ENCODE data around the gene TENM4. TPM values are rescaled to one million over a fixed set of nuclear protein-coding genes. Genes with fewer than 3 reads are reported as not detected.
A peak's percentile ranks its signal among the peaks of the same experiment; 100 is the strongest.

Gene TENM4
- total RNA-seq, 1 donor from 2014 or later, result 5.1 TPM

DNA sequence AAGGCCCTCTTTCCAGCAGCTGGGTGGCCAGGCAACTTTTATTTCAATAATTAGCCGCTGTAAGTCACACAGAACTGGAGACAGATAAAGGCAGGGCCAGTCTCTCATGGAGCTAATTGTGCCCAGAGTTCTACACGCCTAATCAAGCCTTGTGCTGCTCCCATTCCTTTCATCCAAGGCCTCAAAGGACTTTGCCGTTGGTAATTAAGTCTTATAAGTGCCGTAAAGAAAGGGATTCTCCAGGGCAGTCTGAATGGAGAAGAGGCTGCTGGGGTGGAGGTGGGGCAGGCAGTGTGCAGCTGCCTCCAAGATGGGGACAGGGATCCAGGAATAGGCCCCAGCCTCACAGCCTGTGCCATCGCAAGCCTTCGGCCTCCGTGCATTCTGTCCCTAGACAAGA is 357.9 kb downstream of the TENM4 start:
- Histone ChIP-seq H3K79me2 (ENCODE audit: low read depth) (no peaks in the 10 kb centered on the region), H3K9me3 (ENCODE audit: low read depth) (no peaks in the 10 kb centered on the region), H3K27me3 (peaks cover 33% of the 10 kb centered on the region), H4K20me1 (ENCODE audit: low read depth) (peaks cover 46% of the 10 kb centered on the region), H3K27ac (peak overlapping the region; percentile 53), H3K4me3 (no peak overlapping the region), H3K4me1 (peaks cover 49% of the 10 kb centered on the region), H3K36me3 (no peaks in the 10 kb centered on the region), H3K9ac (no peak overlapping the region), H2AFZ (replicated peaks) (no peak overlapping the region), H3F3A (ENCODE audit: low read depth) (peaks cover 47% of the 10 kb centered on the region), H3K4me2 (peak overlapping the region; percentile 63)
- Mint-ChIP-seq H3K27ac (peak overlapping the region; percentile 84), H3K9me3 (no peaks in the 10 kb centered on the region), H3K4me1 (peaks cover 77% of the 10 kb centered on the region), H3K36me3 (no peaks in the 10 kb centered on the region), H3K4me3 (no peak overlapping the region), H3K27me3 (ENCODE audit: insufficient read depth, low read depth) (peaks cover 2% of the 10 kb centered on the region)
- TF ChIP-seq, protein P1, sequence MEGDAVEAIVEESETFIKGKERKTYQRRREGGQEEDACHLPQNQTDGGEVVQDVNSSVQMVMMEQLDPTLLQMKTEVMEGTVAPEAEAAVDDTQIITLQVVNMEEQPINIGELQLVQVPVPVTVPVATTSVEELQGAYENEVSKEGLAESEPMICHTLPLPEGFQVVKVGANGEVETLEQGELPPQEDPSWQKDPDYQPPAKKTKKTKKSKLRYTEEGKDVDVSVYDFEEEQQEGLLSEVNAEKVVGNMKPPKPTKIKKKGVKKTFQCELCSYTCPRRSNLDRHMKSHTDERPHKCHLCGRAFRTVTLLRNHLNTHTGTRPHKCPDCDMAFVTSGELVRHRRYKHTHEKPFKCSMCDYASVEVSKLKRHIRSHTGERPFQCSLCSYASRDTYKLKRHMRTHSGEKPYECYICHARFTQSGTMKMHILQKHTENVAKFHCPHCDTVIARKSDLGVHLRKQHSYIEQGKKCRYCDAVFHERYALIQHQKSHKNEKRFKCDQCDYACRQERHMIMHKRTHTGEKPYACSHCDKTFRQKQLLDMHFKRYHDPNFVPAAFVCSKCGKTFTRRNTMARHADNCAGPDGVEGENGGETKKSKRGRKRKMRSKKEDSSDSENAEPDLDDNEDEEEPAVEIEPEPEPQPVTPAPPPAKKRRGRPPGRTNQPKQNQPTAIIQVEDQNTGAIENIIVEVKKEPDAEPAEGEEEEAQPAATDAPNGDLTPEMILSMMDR (IDR thresholded peaks at IDR 0.05), result no peak
- TF ChIP-seq EZH2phosphoT487 (IDR thresholded peaks at IDR 0.05) (no peak), EZH2 (IDR thresholded peaks at IDR 0.05) (no peak)
- peak; percentile 89 for DNase-seq (ENCODE audit: low spot score)

DNA sequence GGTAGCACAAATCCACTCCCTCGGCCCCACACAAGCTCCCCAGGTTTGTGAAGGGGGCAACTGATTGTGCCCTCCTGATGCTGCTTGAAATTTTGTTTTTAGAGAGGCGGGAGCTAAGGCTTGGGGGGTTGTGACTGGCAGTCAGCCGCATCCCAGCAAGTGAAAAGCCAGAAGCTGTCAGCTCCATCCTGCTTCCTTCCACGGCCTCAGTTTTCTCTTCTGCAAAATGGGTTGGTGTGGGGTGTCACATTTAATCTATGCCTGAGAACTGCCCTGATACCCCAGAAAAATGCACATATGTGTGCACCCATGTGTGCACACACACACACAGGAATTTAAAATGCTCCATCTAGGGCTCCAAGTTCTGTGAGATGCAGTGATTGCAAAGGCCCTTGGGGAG is 358.6 kb downstream of the TENM4 start:
- peaks cover 77% of the 10 kb centered on the region for H3K4me1 Mint-ChIP-seq
- Histone ChIP-seq H3K9ac (no peak overlapping the region), H4K20me1 (ENCODE audit: low read depth) (peaks cover 40% of the 10 kb centered on the region), H3K36me3 (no peaks in the 10 kb centered on the region), H3K4me3 (no peak overlapping the region), H3K4me1 (peaks cover 43% of the 10 kb centered on the region), H3K27me3 (peaks cover 27% of the 10 kb centered on the region), H2AFZ (replicated peaks) (no peak overlapping the region), H3K4me2 (peak overlapping the region; percentile 63), H3K79me2 (ENCODE audit: low read depth) (no peaks in the 10 kb centered on the region), H3K9me3 (ENCODE audit: low read depth) (no peaks in the 10 kb centered on the region), H3K27ac (no peak overlapping the region), H3F3A (ENCODE audit: low read depth) (peaks cover 40% of the 10 kb centered on the region)
- peaks cover 2% of the 10 kb centered on the region for H3K27me3 Mint-ChIP-seq (ENCODE audit: insufficient read depth, low read depth)
- no peak for DNase-seq (ENCODE audit: low spot score)
- no peaks in the 10 kb centered on the region for H3K36me3 Mint-ChIP-seq
- TF ChIP-seq EZH2phosphoT487 (IDR thresholded peaks at IDR 0.05) (no peak), EZH2 (IDR thresholded peaks at IDR 0.05) (no peak)
- TF ChIP-seq, protein P1 (IDR thresholded peaks at IDR 0.05), result no peak
- no peaks in the 10 kb centered on the region for H3K9me3 Mint-ChIP-seq
- peak overlapping the region; percentile 40 for H3K27ac Mint-ChIP-seq
- H3K4me3 Mint-ChIP-seq, result no peak overlapping the region

DNA sequence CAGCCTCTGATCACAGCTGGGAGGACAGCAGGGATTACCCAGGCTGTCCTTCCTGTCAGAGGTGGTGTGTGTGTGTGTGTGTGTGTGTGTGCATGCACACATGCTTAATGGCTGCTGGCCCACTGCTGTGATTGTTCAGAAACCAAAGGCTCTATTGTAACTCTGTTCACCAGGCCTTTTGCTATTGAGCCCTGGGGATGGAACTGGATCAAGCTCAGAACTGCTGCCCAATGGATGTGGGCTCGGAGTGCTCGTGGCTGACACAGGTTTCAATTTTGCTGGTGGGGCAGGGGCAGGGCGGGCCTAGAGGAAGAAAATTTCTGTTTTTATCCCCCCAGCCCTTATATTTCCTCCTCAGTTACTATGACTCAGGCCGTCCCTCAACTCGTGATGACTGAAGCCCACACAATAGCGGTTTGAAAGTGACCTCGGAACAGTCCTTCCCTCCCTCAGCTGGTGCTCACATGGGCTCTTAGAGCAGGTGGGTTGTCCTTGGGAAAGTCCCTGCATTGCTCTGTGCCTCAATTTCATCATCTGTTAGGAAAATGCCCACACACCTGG is 359.3 kb downstream of the TENM4 start:
- H3K9me3 ChIP-seq (ENCODE audit: low read depth), result no peaks in the 10 kb centered on the region

More for the DNA sequence above, 359.3 kb downstream of the TENM4 start:
- no peak overlapping the region for H3K4me3 ChIP-seq
- peak; percentile 38 for DNase-seq (ENCODE audit: low spot score)
- H3K27ac Mint-ChIP-seq, result peak overlapping the region; percentile 78
- peaks cover under 1% of the 10 kb centered on the region for H3K9me3 Mint-ChIP-seq
- H3K4me2 ChIP-seq, result peak overlapping the region; percentile 2
- H3K4me3 Mint-ChIP-seq, result peak overlapping the region; percentile 39
- peaks cover 34% of the 10 kb centered on the region for H3F3A ChIP-seq (ENCODE audit: low read depth)
- H3K79me2 ChIP-seq (ENCODE audit: low read depth), result no peaks in the 10 kb centered on the region
- H3K9ac ChIP-seq, result no peak overlapping the region
- H3K4me1 Mint-ChIP-seq, result peaks cover 76% of the 10 kb centered on the region
- H3K27me3 Mint-ChIP-seq (ENCODE audit: insufficient read depth, low read depth), result peaks cover 2% of the 10 kb centered on the region
- no peak for TF ChIP-seq EZH2 (IDR thresholded peaks at IDR 0.05)
- TF ChIP-seq EZH2phosphoT487 (IDR thresholded peaks at IDR 0.05), result no peak
- TF ChIP-seq, protein P1 (IDR thresholded peaks at IDR 0.05), result no peak
- no peak overlapping the region for H2AFZ ChIP-seq (replicated peaks)
- peaks cover 19% of the 10 kb centered on the region for H3K27me3 ChIP-seq
- H3K36me3 ChIP-seq, result no peaks in the 10 kb centered on the region
- no peak overlapping the region for H3K27ac ChIP-seq
- H3K4me1 ChIP-seq, result peaks cover 36% of the 10 kb centered on the region
- H3K36me3 Mint-ChIP-seq, result peaks cover under 1% of the 10 kb centered on the region
- peaks cover 33% of the 10 kb centered on the region for H4K20me1 ChIP-seq (ENCODE audit: low read depth)

Measured in neural progenitor cell (in vitro differentiated cells).